GM18909 (cell line): Measurements from ENCODE around the gene RIN3.
"Not testable (repeated sequence)": the region's sequence is repeated elsewhere in the genome, so short reads cannot be mapped to it uniquely, and the experiment has no call there.

Experiments used
- ATAC-seq: cut with Tn5 transposase; IDR thresholded peaks from one replicate; pipeline ENCODE4 v1.9.1; 2021; ENCODE audit warnings: mild to moderate bottlenecking; ENCODE audit not compliant: unreplicated experiment, poor library complexity

The RIN3 gene

GRCh38 chr14:92638904-92639303 lies 125.3 kb downstream of the RIN3 start:
- no peak for ATAC-seq

- ATAC-seq, result not testable (repeated sequence)
These were observed 126.0 kb downstream of the RIN3 start for GRCh38 chr14:92639472-92640117.

- ATAC-seq, result no peak
These were observed 127.7 kb downstream of the RIN3 start for GRCh38 chr14:92641306-92641705.

GRCh38 chr14:92644171-92644969 lies 130.8 kb downstream of the RIN3 start:
- no peak for ATAC-seq

GRCh38 chr14:92644970-92645515 lies 131.5 kb downstream of the RIN3 start:
- no peak for ATAC-seq

GRCh38 chr14:92645841-92646478 lies 132.4 kb downstream of the RIN3 start:
- ATAC-seq, result no peak

DNA sequence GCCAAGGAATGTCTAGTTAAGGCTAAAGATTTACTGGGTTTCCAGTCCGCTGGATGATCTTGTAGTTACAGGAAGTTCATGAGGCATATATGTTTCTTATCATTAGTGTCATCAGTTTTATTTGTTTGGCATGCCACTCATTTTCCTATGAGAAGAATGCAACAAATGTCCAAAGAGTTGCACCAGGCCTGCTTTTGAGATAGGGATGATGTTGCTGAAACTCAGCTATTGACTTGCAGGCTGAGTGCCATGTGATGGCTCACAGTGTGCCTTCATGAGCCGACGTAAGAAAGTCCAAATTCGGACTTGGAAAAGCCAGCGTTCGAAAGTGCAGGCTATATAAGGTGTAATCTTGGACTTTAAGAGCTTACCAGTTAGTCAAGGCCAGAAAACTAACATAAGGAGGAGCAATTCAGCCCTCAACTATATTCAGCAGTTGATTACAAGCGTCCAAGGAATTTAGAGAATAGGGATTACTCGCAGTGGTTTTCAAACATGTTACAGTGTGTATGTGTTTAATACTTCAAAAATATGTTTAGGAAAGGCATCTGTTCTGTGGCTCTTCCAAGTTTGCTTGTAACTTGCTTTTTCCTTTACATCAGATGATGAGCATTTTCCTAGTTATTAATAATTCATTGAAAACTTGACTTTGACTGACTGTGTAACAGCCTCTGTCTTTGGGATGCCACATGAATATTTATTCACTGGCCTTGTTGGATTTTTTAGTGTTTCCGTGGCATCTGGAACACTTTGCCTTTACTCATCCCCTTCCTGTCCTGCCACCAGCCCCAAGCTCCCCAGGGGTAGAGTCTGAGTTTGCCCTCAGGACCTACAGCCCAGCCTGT lies 133.6 kb downstream of the RIN3 start:
- no peak for ATAC-seq

- no peak for ATAC-seq
These were observed 134.3 kb downstream of the RIN3 start for GRCh38 chr14:92647797-92648279.

- ATAC-seq, result no peak
These were observed 135.5 kb downstream of the RIN3 start for GRCh38 chr14:92649066-92649465.

- ATAC-seq, result no peak
These were observed 136.5 kb downstream of the RIN3 start for GRCh38 chr14:92649934-92650545.

DNA sequence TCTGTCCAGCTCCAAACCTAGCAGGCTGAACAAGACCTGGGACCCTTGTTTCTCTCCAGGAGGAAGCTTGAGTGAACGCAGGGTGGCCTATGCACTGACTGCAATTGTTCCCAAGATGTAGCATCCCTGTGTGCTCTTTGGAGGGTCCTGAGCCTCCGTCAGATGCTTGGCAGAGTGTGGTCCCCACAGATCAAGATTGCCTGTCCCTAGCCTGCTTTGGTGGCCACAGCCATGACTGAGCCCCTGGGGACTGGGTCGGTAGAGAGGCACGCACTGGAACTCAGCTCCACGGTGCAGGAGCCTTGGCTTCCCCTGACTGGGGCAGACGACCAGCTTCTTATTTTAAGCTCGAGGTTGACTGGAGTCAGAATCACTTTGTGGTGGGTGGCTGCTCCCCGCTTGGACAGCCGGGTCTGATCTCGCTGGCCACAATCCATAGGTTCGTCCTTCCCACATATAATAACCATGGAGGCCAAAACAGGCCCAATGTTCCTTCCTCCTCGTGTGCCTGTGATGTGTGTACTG lies 137.1 kb downstream of the RIN3 start:
- no peak for ATAC-seq

GRCh38 chr14:92651106-92651757 lies 137.7 kb downstream of the RIN3 start:
- ATAC-seq, result peak; percentile 78

GRCh38 chr14:92651758-92652406 lies 138.3 kb downstream of the RIN3 start:
- no peak for ATAC-seq

DNA sequence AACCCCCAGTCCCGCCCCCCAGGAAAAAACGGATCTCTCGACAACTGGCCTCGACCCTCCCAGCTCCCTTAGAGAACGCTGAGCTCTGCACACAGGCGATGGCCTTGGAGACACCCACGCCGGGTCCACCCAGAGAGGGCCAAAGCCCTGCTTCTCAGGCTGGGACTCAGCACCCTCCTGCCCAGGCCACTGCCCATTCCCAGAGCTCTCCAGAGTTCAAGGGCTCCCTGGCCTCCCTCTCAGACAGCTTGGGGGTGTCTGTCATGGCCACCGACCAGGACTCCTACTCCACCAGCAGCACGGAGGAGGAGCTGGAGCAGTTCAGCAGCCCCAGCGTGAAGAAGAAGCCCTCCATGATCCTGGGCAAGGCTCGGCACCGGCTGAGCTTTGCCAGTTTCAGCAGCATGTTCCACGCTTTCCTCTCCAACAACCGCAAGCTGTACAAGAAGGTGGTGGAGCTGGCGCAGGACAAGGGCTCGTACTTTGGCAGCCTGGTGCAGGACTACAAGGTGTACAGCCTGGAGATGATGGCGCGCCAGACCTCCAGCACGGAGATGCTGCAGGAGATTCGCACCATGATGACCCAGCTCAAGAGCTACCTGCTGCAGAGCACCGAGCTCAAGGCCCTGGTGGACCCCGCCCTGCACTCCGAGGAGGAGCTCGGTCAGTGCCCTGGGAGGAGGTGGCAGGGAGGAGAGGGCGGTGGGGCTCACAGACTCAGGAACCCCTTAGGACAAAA lies 139.0 kb downstream of the RIN3 start:
- no peak for ATAC-seq

GRCh38 chr14:92653162-92653651 lies 139.6 kb downstream of the RIN3 start:
- no peak for ATAC-seq

- no peak for ATAC-seq
These were observed 140.8 kb downstream of the RIN3 start for GRCh38 chr14:92654239-92654901.
